HEK293 (cell line): ENCODE results near the gene ZNF532.

Source experiments
- ZNF791 ChIP-seq: fragments of 450-650 bp; formaldehyde crosslinking; IDR thresholded peaks from 2 replicates; pipeline ENCODE4 v1.5.1; 2016; ENCODE audit warnings: missing biosample characterization, missing genetic modification characterization
- ZSCAN16 ChIP-seq: fragments of 450-650 bp; formaldehyde crosslinking; IDR thresholded peaks from 2 replicates; pipeline ENCODE4 v1.5.1; 2016; ENCODE audit warnings: missing biosample characterization, missing genetic modification characterization
- TF ChIP-seq, protein P1 (sequence below): fragments of 450-650 bp; formaldehyde crosslinking; IDR thresholded peaks from 2 replicates; pipeline ENCODE4 v1.5.1; 2016; ENCODE audit warnings: missing biosample characterization, missing genetic modification characterization
- TF ChIP-seq, protein P2 (sequence below): fragments of 450-650 bp; formaldehyde crosslinking; optimal IDR thresholded peaks from 2 replicates; pipeline ENCODE3; 2016; ENCODE audit warnings: missing biosample characterization, mild to moderate bottlenecking, missing genetic modification characterization

DNA sequence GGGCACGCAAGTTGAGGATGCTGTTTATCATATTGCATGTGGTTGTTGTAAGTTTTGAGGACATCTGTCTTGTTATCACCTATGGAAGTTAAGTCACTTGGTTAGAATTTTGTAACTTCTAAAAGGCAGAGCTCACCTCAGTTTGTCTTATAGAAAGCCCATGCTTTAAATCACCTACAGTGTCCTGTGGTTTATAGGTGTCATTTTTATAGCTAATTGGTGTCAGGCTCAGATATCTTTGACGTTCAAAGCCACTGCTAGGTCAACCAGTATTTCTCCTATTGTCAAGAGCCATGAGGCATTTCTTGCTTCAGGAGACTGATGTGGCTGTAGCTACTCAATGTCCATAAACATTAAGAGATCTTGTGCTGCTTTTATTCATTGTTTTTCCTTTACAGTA is 16.8 kb downstream of the ZNF532 start:
- TF ChIP-seq, protein P1, sequence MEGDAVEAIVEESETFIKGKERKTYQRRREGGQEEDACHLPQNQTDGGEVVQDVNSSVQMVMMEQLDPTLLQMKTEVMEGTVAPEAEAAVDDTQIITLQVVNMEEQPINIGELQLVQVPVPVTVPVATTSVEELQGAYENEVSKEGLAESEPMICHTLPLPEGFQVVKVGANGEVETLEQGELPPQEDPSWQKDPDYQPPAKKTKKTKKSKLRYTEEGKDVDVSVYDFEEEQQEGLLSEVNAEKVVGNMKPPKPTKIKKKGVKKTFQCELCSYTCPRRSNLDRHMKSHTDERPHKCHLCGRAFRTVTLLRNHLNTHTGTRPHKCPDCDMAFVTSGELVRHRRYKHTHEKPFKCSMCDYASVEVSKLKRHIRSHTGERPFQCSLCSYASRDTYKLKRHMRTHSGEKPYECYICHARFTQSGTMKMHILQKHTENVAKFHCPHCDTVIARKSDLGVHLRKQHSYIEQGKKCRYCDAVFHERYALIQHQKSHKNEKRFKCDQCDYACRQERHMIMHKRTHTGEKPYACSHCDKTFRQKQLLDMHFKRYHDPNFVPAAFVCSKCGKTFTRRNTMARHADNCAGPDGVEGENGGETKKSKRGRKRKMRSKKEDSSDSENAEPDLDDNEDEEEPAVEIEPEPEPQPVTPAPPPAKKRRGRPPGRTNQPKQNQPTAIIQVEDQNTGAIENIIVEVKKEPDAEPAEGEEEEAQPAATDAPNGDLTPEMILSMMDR (tag by site-specific recombination) = no peak
- TF ChIP-seq ZNF791 (tag by site-specific recombination) (no peak), ZSCAN16 (no peak)
- TF ChIP-seq, protein P2, sequence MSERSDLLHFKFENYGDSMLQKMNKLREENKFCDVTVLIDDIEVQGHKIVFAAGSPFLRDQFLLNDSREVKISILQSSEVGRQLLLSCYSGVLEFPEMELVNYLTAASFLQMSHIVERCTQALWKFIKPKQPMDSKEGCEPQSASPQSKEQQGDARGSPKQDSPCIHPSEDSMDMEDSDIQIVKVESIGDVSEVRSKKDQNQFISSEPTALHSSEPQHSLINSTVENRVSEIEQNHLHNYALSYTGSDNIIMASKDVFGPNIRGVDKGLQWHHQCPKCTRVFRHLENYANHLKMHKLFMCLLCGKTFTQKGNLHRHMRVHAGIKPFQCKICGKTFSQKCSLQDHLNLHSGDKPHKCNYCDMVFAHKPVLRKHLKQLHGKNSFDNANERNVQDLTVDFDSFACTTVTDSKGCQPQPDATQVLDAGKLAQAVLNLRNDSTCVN (tag by site-specific recombination) = no peak
